Common myeloid progenitor, CD34-positive (primary cell): ENCODE data around the gene GRIP1.

Experiments
- CTCF ChIA-PET: fragments of 350-600 bp; sonication (Branson Sonifier 250); formaldehyde crosslinking; loops from one replicate; lab custom pipeline; 2021; ENCODE audit warnings: antibody characterized with exemption; lab: Charles Lee
- POLR2A ChIA-PET: fragments of 350-600 bp; sonication (Branson Sonifier 250); formaldehyde crosslinking; loops from one replicate; lab custom pipeline; 2021; ENCODE audit warnings: antibody characterized with exemption; lab: Charles Lee
- DNase-seq, 3 donors: peaks; one replicate each; pipeline versions ENCODE4 v3.0.0 to v3.0.0-alpha.2; 2013
- H3K27ac ChIP-seq, 2 experiments: 1 replicate in 1 of 2; 2 replicates in 1 of 2; pipeline ENCODE4 v1.7.0; 2013; ENCODE audit warnings: inconsistent platforms in 2 of 2, low read length in 2 of 2, mild to moderate bottlenecking in 2 of 2, low read depth in 1 of 2, moderate library complexity in 1 of 2; ENCODE audit not compliant: severe bottlenecking in 2 of 2, insufficient read depth in 1 of 2, poor library complexity in 1 of 2
- H3K27me3 ChIP-seq, 5 experiments: replicated peaks in 2 of 5; 1 replicate in 3 of 5; 2 replicates in 2 of 5; pipeline versions ENCODE4 v1.6.1 to v1.7.0; 2013; ENCODE audit warnings: low read length in 4 of 5, mild to moderate bottlenecking in 2 of 5, moderate library complexity in 2 of 5, inconsistent platforms in 1 of 5; ENCODE audit not compliant: insufficient read depth in 5 of 5, control insufficient read depth in 4 of 5
- H3K36me3 ChIP-seq, 4 experiments: 1 replicate in 2 of 4; 2 replicates in 2 of 4; pipeline versions ENCODE4 v1.6.1 to v1.7.0; 2013; ENCODE audit warnings: low read length in 3 of 4, control low read depth in 1 of 4, mild to moderate bottlenecking in 1 of 4; ENCODE audit not compliant: control insufficient read depth in 4 of 4, insufficient read depth in 4 of 4
- H3K4me1 ChIP-seq, 4 experiments: 1 replicate in 3 of 4; 2 replicates in 1 of 4; pipeline versions ENCODE4 v1.6.1 to v1.7.1; 2013; ENCODE audit warnings: low read length in 3 of 4, mild to moderate bottlenecking in 3 of 4, control low read depth in 1 of 4, inconsistent platforms in 1 of 4, moderate library complexity in 1 of 4; ENCODE audit not compliant: control insufficient read depth in 4 of 4, insufficient read depth in 4 of 4; ENCODE audit errors: control extremely low read depth in 1 of 4
- H3K4me3 ChIP-seq, 7 experiments: 1 replicate in 4 of 7; 2 replicates in 3 of 7; pipeline versions ENCODE4 v1.5.1 to v1.7.0; 2013; ENCODE audit warnings: mild to moderate bottlenecking in 7 of 7, low read length in 6 of 7, moderate library complexity in 6 of 7, inconsistent platforms in 2 of 7, low read depth in 2 of 7, control low read depth in 1 of 7; ENCODE audit not compliant: insufficient read depth in 4 of 7, control insufficient read depth in 1 of 7; ENCODE audit errors: extremely low read depth in 1 of 7
- H3K9me3 ChIP-seq, 5 experiments: 1 replicate in 4 of 5; 2 replicates in 1 of 5; pipeline versions ENCODE4 v1.6.1 to v1.7.1; 2013; ENCODE audit warnings: low read length in 4 of 5, mild to moderate bottlenecking in 2 of 5, inconsistent platforms in 1 of 5, low read depth in 1 of 5, moderate library complexity in 1 of 5; ENCODE audit not compliant: control insufficient read depth in 4 of 5, insufficient read depth in 2 of 5; ENCODE audit errors: control extremely low read depth in 1 of 5
- WGBS: methylation state at CpG from one replicate; pipeline ENCODE4 v1.1.5; 2013; ENCODE audit not compliant: insufficient coverage; 5-methylcytosine and 5-hydroxymethylcytosine counted together

GRIP1 gene

GRCh38 chr12:66647034-66647691, 31.7 kb downstream of the GRIP1 start:
- Histone ChIP-seq H3K4me3 (no peak overlapping the region), H3K27me3 (no peaks in the 10 kb centered on the region), H3K27ac (no peak overlapping the region), H3K36me3 (no peaks in the 10 kb centered on the region), H3K9me3 (no peaks in the 10 kb centered on the region), H3K4me1 (no peaks in the 10 kb centered on the region)
- no CpG with 5 or more reads among the region's 5 CpGs for WGBS
- no peak for DNase-seq
- CTCF ChIA-PET: no interaction called here
- POLR2A ChIA-PET: no interaction called here

GRCh38 chr12:66644151-66644550, 34.7 kb downstream of the GRIP1 start:
- Histone ChIP-seq H3K4me3 (no peak overlapping the region), H3K4me1 (no peaks in the 10 kb centered on the region), H3K9me3 (no peaks in the 10 kb centered on the region), H3K36me3 (no peaks in the 10 kb centered on the region), H3K27ac (no peak overlapping the region), H3K27me3 (no peaks in the 10 kb centered on the region)
- ChIA-PET POLR2A (no interaction called here), CTCF (no interaction called here)
- DNase-seq: no peak
- WGBS: no CpG with 5 or more reads among the region's 1 CpG

- ChIA-PET CTCF (no interaction called here), POLR2A (no interaction called here)
- WGBS: no CpG with 5 or more reads among the region's 2 CpGs
Observed at GRCh38 chr12:66640691-66641460, 38.0 kb downstream of the GRIP1 start.

GRCh38 chr12:66638666-66639065, 40.2 kb downstream of the GRIP1 start:
- Histone ChIP-seq H3K9me3 (no peaks in the 10 kb centered on the region), H3K4me1 (no peaks in the 10 kb centered on the region), H3K27me3 (no peaks in the 10 kb centered on the region), H3K36me3 (no peaks in the 10 kb centered on the region), H3K4me3 (no peak overlapping the region), H3K27ac (no peak overlapping the region)
- DNase-seq: no peak
- no CpG with 5 or more reads among the region's 2 CpGs for WGBS
- ChIA-PET CTCF (interaction anchor here (1.1 kb wide), 1 partner anchor 160 kb away, joined by 3 read pairs; no protein-coding TSS in a partner anchor), POLR2A (no interaction called here)

More at GRCh38 chr12:66640691-66641460, 38.0 kb downstream of the GRIP1 start:
- Histone ChIP-seq H3K4me3 (no peak overlapping the region), H3K27ac (no peak overlapping the region), H3K27me3 (no peaks in the 10 kb centered on the region), H3K9me3 (no peaks in the 10 kb centered on the region), H3K36me3 (no peaks in the 10 kb centered on the region), H3K4me1 (no peaks in the 10 kb centered on the region)
- DNase-seq: no peak

- Histone ChIP-seq H3K4me3 (no peak overlapping the region), H3K4me1 (no peaks in the 10 kb centered on the region), H3K27ac (no peak overlapping the region), H3K27me3 (no peaks in the 10 kb centered on the region), H3K9me3 (no peaks in the 10 kb centered on the region), H3K36me3 (no peaks in the 10 kb centered on the region)
- WGBS: no CpG with 5 or more reads among the region's 3 CpGs
- POLR2A ChIA-PET: no interaction called here
- CTCF ChIA-PET: no interaction called here
- DNase-seq: no peak
Observed at GRCh38 chr12:66637699-66638301, 41.1 kb downstream of the GRIP1 start.

- WGBS: 84% methylated on average over 2 of the region's 3 CpGs
- Histone ChIP-seq H3K36me3 (no peaks in the 10 kb centered on the region), H3K9me3 (no peaks in the 10 kb centered on the region), H3K4me3 (no peak overlapping the region), H3K27me3 (no peaks in the 10 kb centered on the region), H3K27ac (no peak overlapping the region), H3K4me1 (no peaks in the 10 kb centered on the region)
- CTCF ChIA-PET: interaction anchor here (0.7 kb wide), 1 partner anchor 41 kb away, joined by 4 read pairs; no protein-coding TSS in a partner anchor
- POLR2A ChIA-PET: no interaction called here
- DNase-seq: no peak
Observed at GRCh38 chr12:66636771-66637170, 42.1 kb downstream of the GRIP1 start.

GRCh38 chr12:66633676-66634075, 45.2 kb downstream of the GRIP1 start:
- Histone ChIP-seq H3K4me1 (no peaks in the 10 kb centered on the region), H3K36me3 (no peaks in the 10 kb centered on the region), H3K27me3 (no peaks in the 10 kb centered on the region), H3K27ac (no peak overlapping the region), H3K4me3 (no peak overlapping the region), H3K9me3 (no peaks in the 10 kb centered on the region)
- ChIA-PET CTCF (interaction anchor here (1.9 kb wide), 1 partner anchor 24 kb away, joined by 5 read pairs; no protein-coding TSS in a partner anchor), POLR2A (no interaction called here)
- no peak for DNase-seq
- WGBS: no CpG with 5 or more reads among the region's 1 CpG
